Erythroblast (primary cell): Measurements from ENCODE around the gene FAM181B.

Experiments used
- GATA1 ChIP-seq: IDR thresholded peaks from 2 replicates; pipeline ENCODE4 v1.6.1; 2011; ENCODE audit warnings: low read depth, mild to moderate bottlenecking, control low read depth, low read length, moderate library complexity
- POLR2A ChIP-seq: IDR thresholded peaks from 2 replicates; pipeline ENCODE4 v1.6.1; 2011; ENCODE audit warnings: mild to moderate bottlenecking, low read length

- TF ChIP-seq POLR2A, result no peak
- no peak for TF ChIP-seq GATA1
These were observed 40.7 kb downstream of the FAM181B start for GRCh38 chr11:82692981-82693380.
